H1 (cell line): ENCODE measurements around the gene CPSF4.
A peak's percentile ranks its signal among the peaks of the same experiment; 100 is the strongest.

Source experiments
- CBX5 ChIP-seq: fragments of 300-800, 300-1000 bp; sonication (generic); IDR thresholded peaks from 2 replicates; pipeline ENCODE4 v1.7.1; 2016; ENCODE audit warnings: antibody characterized with exemption, low read length, low read depth
- CTCF ChIP-seq, 3 experiments: IDR thresholded peaks; 1 replicate in 2 of 3; 2 replicates in 1 of 3; pipeline versions ENCODE4 v1.5.1 to v1.6.1; 2011; ENCODE audit warnings: low read length in 3 of 3, mild to moderate bottlenecking in 3 of 3, inconsistent platforms in 2 of 3, low read depth in 1 of 3, moderate library complexity in 1 of 3; ENCODE audit not compliant: insufficient read depth in 1 of 3; ENCODE audit errors: control extremely low read depth in 1 of 3
- EP300 ChIP-seq, 2 experiments: IDR thresholded peaks; 1 replicate in 1 of 2; 2 replicates in 1 of 2; pipeline ENCODE4 v1.6.1; 2011 to 2012; ENCODE audit warnings: low read depth in 2 of 2, low read length in 2 of 2, mild to moderate bottlenecking in 2 of 2, borderline replicate concordance in 1 of 2, inconsistent platforms in 1 of 2, moderate library complexity in 1 of 2
- GTF2F1 ChIP-seq: IDR thresholded peaks from 2 replicates; pipeline ENCODE4 v1.6.1; 2012; ENCODE audit warnings: low read depth, low read length, improper control_type of control experiment, borderline replicate concordance
- POLR2AphosphoS5 ChIP-seq: IDR thresholded peaks from 2 replicates; pipeline ENCODE4 v1.6.1; 2011; ENCODE audit warnings: low read depth, low read length

GRCh38 chr7:99419323-99420021 is 19.3 kb upstream of the CPSF4 start:
- TF ChIP-seq CBX5 (no peak), EP300 (IDR thresholded peaks at IDR 0.05; ENCODE audit: borderline replicate concordance in 1 of 2, low read depth in 2 of 2, low read length in 2 of 2) (no peak), GTF2F1 (no peak), CTCF (IDR thresholded peaks at IDR 0.05; ENCODE audit: control extremely low read depth in 1 of 3, insufficient read depth in 1 of 3, low read depth in 1 of 3, low read length in 3 of 3) (no peak), POLR2AphosphoS5 (peak; percentile 25)
